ENCODE data around the gene SLC9A7. TPM values are rescaled to one million over a fixed set of nuclear protein-coding genes. Genes with fewer than 3 reads are reported as not detected.

Gene SLC9A7
- total RNA-seq, 1 donor from 2014 or later, result 7.9 TPM

- DNase-seq, result no peak
- Histone ChIP-seq H3K4me1 (peaks cover 26% of the 10 kb centered on the region), H3K27ac (no peak overlapping the region), H3K36me3 (no peaks in the 10 kb centered on the region), H3K9me3 (no peaks in the 10 kb centered on the region), H3K27me3 (ENCODE audit: low read depth) (no peaks in the 10 kb centered on the region), H3K4me3 (no peak overlapping the region)
- peak in 1 of 2 donors; percentile 51 for ATAC-seq
- TF ChIP-seq CTCF (IDR thresholded peaks at IDR 0.05), result no peak
- intact Hi-C loops (cut with DNase I), result no loop called here
Measured at GRCh38 chrX:46589977-46590723, 168.8 kb downstream of the SLC9A7 start.

GRCh38 chrX:46588263-46588662, 170.7 kb downstream of the SLC9A7 start:
- ATAC-seq, result no peak
- Histone ChIP-seq H3K27ac (peak overlapping the region; percentile 31), H3K27me3 (ENCODE audit: low read depth) (no peaks in the 10 kb centered on the region), H3K4me3 (no peak overlapping the region), H3K9me3 (no peaks in the 10 kb centered on the region), H3K36me3 (no peaks in the 10 kb centered on the region), H3K4me1 (peaks cover 26% of the 10 kb centered on the region)
- no peak for DNase-seq
- TF ChIP-seq CTCF (IDR thresholded peaks at IDR 0.05), result no peak
- intact Hi-C loops (cut with DNase I), result no loop called here

- TF ChIP-seq CTCF (IDR thresholded peaks at IDR 0.05), result no peak
- H3K36me3 ChIP-seq, result no peaks in the 10 kb centered on the region
- peak overlapping the region; percentile 31 for H3K27ac ChIP-seq
- DNase-seq (no peak), ATAC-seq (peak in 1 of 2 donors; percentile 35)
- H3K4me3 ChIP-seq, result no peak overlapping the region
- no peaks in the 10 kb centered on the region for H3K27me3 ChIP-seq (ENCODE audit: low read depth)
- H3K9me3 ChIP-seq, result no peaks in the 10 kb centered on the region
- peaks cover 26% of the 10 kb centered on the region for H3K4me1 ChIP-seq
- intact Hi-C loops (cut with DNase I), result no loop called here
Measured at GRCh38 chrX:46587753-46588171, 171.2 kb downstream of the SLC9A7 start.

GRCh38 chrX:46587158-46587557, 171.8 kb downstream of the SLC9A7 start:
- TF ChIP-seq CTCF (IDR thresholded peaks at IDR 0.05), result no peak
- Histone ChIP-seq H3K4me3 (no peak overlapping the region), H3K36me3 (no peaks in the 10 kb centered on the region), H3K4me1 (peaks cover 32% of the 10 kb centered on the region), H3K27me3 (ENCODE audit: low read depth) (no peaks in the 10 kb centered on the region), H3K9me3 (no peaks in the 10 kb centered on the region), H3K27ac (no peak overlapping the region)
- no peak for DNase-seq
- no peak for ATAC-seq
- intact Hi-C loops (cut with DNase I), result no loop called here

- H3K27me3 ChIP-seq (ENCODE audit: low read depth), result no peaks in the 10 kb centered on the region
- H3K27ac ChIP-seq, result no peak overlapping the region
- no peak for DNase-seq
- H3K9me3 ChIP-seq, result no peaks in the 10 kb centered on the region
- no peaks in the 10 kb centered on the region for H3K36me3 ChIP-seq
- H3K4me3 ChIP-seq, result no peak overlapping the region
- intact Hi-C loops (cut with DNase I), result no loop called here
- ATAC-seq, result no peak
- peaks cover 31% of the 10 kb centered on the region for H3K4me1 ChIP-seq
- TF ChIP-seq CTCF (IDR thresholded peaks at IDR 0.05), result no peak
Measured at GRCh38 chrX:46584736-46585135, 174.2 kb downstream of the SLC9A7 start.
